ENCODE results near the gene LDLR.

The LDLR gene

GRCh38 chr19:11089254-11090013 lies at the start of gene LDLR:
LDLR (plus strand) TSS chr19:11089463; CDS start chr19:11089549, 86 bp downstream.
- DNase-seq (ENCODE audit: low spot score): peak; percentile 94

GRCh38 chr19:11041194-11041593 lies 48.1 kb upstream of the LDLR start:
- no peak for DNase-seq (ENCODE audit: low spot score)

GRCh38 chr19:11041966-11042627 lies 47.2 kb upstream of the LDLR start:
- DNase-seq (ENCODE audit: low spot score): no peak

- DNase-seq (ENCODE audit: low spot score): no peak
Observed at GRCh38 chr19:11044431-11044830, 44.8 kb upstream of the LDLR start.

GRCh38 chr19:11045536-11045935 lies 43.7 kb upstream of the LDLR start:
- no peak for DNase-seq (ENCODE audit: low spot score)

- DNase-seq (ENCODE audit: low spot score): no peak
Observed at GRCh38 chr19:11046605-11047354, 42.5 kb upstream of the LDLR start.

- no peak for DNase-seq (ENCODE audit: low spot score)
Observed at GRCh38 chr19:11047866-11048265, 41.4 kb upstream of the LDLR start.

- DNase-seq (ENCODE audit: low spot score): no peak
Observed at GRCh38 chr19:11050323-11051114, 38.7 kb upstream of the LDLR start.

- DNase-seq (ENCODE audit: low spot score): no peak
Observed at GRCh38 chr19:11053817-11054195, 35.5 kb upstream of the LDLR start.

GRCh38 chr19:11054200-11054599 lies 35.1 kb upstream of the LDLR start:
- DNase-seq (ENCODE audit: low spot score): no peak

- DNase-seq (ENCODE audit: low spot score): no peak
Observed at GRCh38 chr19:11054628-11055027, 34.6 kb upstream of the LDLR start.

GRCh38 chr19:11058246-11059030 lies 30.8 kb upstream of the LDLR start:
- DNase-seq (ENCODE audit: low spot score): no peak

- no peak for DNase-seq (ENCODE audit: low spot score)
Observed at GRCh38 chr19:11059511-11060358, 29.5 kb upstream of the LDLR start.

GRCh38 chr19:11061952-11062351 lies 27.3 kb upstream of the LDLR start:
- no peak for DNase-seq (ENCODE audit: low spot score)

GRCh38 chr19:11063434-11063833 lies 25.8 kb upstream of the LDLR start:
- no peak for DNase-seq (ENCODE audit: low spot score)

GRCh38 chr19:11064831-11065303 lies 24.4 kb upstream of the LDLR start:
- no peak for DNase-seq (ENCODE audit: low spot score)

GRCh38 chr19:11066326-11066725 lies 22.9 kb upstream of the LDLR start:
- DNase-seq (ENCODE audit: low spot score): no peak

GRCh38 chr19:11067356-11068113 lies 21.7 kb upstream of the LDLR start:
- no peak for DNase-seq (ENCODE audit: low spot score)

- DNase-seq (ENCODE audit: low spot score): no peak
Observed at GRCh38 chr19:11069561-11069960, 19.7 kb upstream of the LDLR start.
